OCI-LY7 (cell line): ENCODE data around the gene C13orf42. TPM values are rescaled to one million over a fixed set of nuclear protein-coding genes. Genes with fewer than 3 reads are reported as not detected.

Source experiments
- BruUV-seq: library from RNA; stranded (reverse); fragments of 400-500 nt; replicated peaks from 2 replicates; lab custom pipeline; 2021; lab: Mats Ljungman, UMichigan
- CTCF ChIA-PET: fragments of 300-600 bp; sonication (Branson Sonifier 250); formaldehyde crosslinking; loops from one replicate; lab custom pipeline; 2022; ENCODE audit warnings: antibody characterized with exemption; ENCODE audit not compliant: unreplicated experiment; lab: Charles Lee
- POLR2A ChIA-PET: fragments of 300-600 bp; sonication (Branson Sonifier 250); formaldehyde crosslinking; loops from one replicate; lab custom pipeline; 2022; ENCODE audit warnings: antibody characterized with exemption; lab: Charles Lee
- DNase-seq: peaks from one replicate; pipeline ENCODE4 v3.0.0-alpha.2; 2015; ENCODE audit warnings: low spot score
- H2AFZ ChIP-seq: fragments of 200-600 bp; sonication (generic), shearing (Covaris generic); 2 replicates; pipeline ENCODE4 v1.6.1; 2014; ENCODE audit warnings: mild to moderate bottlenecking, antibody characterized with exemption, low read length, moderate library complexity
- H3K27ac ChIP-seq: fragments of 200-600 bp; sonication (generic); 2 replicates; pipeline ENCODE4 v1.5.1; 2014; ENCODE audit warnings: mixed run types, low read depth, mild to moderate bottlenecking, moderate library complexity, low read length, inconsistent platforms; ENCODE audit not compliant: poor library complexity, severe bottlenecking
- H3K36me3 ChIP-seq: fragments of 200-600 bp; sonication (generic); 2 replicates; pipeline ENCODE4 v1.6.1; 2014; ENCODE audit warnings: mild to moderate bottlenecking, antibody characterized with exemption, low read length, moderate library complexity, mixed read lengths; ENCODE audit not compliant: insufficient read depth
- H3K4me1 ChIP-seq: fragments of 200-600 bp; sonication (generic); 2 replicates; pipeline ENCODE4 v1.5.1; 2014; ENCODE audit warnings: mild to moderate bottlenecking, low read length; ENCODE audit not compliant: insufficient read depth, poor library complexity, severe bottlenecking
- H3K4me2 ChIP-seq: fragments of 200-600 bp; sonication (generic); 2 replicates; pipeline ENCODE4 v1.6.1; 2014; ENCODE audit warnings: mild to moderate bottlenecking, low read length
- H3K4me3 ChIP-seq: fragments of 200-600 bp; sonication (generic); 2 replicates; pipeline ENCODE4 v1.5.1; 2014; ENCODE audit warnings: mild to moderate bottlenecking, low read depth, low read length; ENCODE audit not compliant: poor library complexity, severe bottlenecking
- H3K79me2 ChIP-seq: fragments of 200-600 bp; sonication (generic); 2 replicates; pipeline ENCODE4 v1.6.1; 2016; ENCODE audit warnings: low read depth, mild to moderate bottlenecking, low read length, moderate library complexity, mixed read lengths; ENCODE audit not compliant: insufficient read depth
- H3K9me2 ChIP-seq: fragments of 200-600 bp; sonication (generic); 2 replicates; pipeline ENCODE4 v1.6.1; 2016; ENCODE audit warnings: mild to moderate bottlenecking, low read length, mixed read lengths; ENCODE audit not compliant: insufficient read depth
- H3K9me3 ChIP-seq: fragments of 200-600 bp; sonication (generic); 2 replicates; pipeline ENCODE4 v1.6.1; 2014; ENCODE audit warnings: mild to moderate bottlenecking, mixed run types, low read length, mixed read lengths
- H4K20me1 ChIP-seq: fragments of 200-600 bp; sonication (generic); 2 replicates; pipeline ENCODE4 v1.6.1; 2014; ENCODE audit warnings: mild to moderate bottlenecking, antibody characterized with exemption, low read length, moderate library complexity, mixed read lengths; ENCODE audit not compliant: insufficient read depth
- CTCF ChIP-seq: fragments of 200-600 bp; sonication (generic); conservative IDR thresholded peaks from 2 replicates; pipeline ENCODE4 v1.5.1; 2014; ENCODE audit warnings: mild to moderate bottlenecking, antibody characterized with exemption, low read length, moderate library complexity, mixed read lengths
- EZH2phosphoT487 ChIP-seq: fragments of 200-600 bp; sonication (generic); IDR thresholded peaks from 2 replicates; pipeline ENCODE4 v1.6.1; 2018; ENCODE audit warnings: low read depth, borderline replicate concordance, mild to moderate bottlenecking, mixed run types, antibody characterized with exemption, low read length, moderate library complexity, mixed read lengths
- intact Hi-C: fragments of 100-400 bp; cut with micrococcal nuclease; formaldehyde crosslinking; loops from one replicate; pipeline ENCODE4 v1.10.0; 2022; ENCODE audit not compliant: unreplicated experiment
- total RNA-seq, 2 experiments: library from RNA; depleted of rRNA in 1 of 2; stranded (reverse); fragments of >200 nt in 1 of 2; shearing (Covaris generic) in 1 of 2; gene quantifications; 2 replicates each; pipeline ENCODE4 v1.2.3, GENCODE V29; 2014 to 2022

Gene C13orf42
- total RNA-seq, 2 experiments from 2014 or later, result not detected

GRCh38 chr13:51052581-51052980, 58.5 kb downstream of the C13orf42 start:
- intact Hi-C loops, result no loop called here
- Histone ChIP-seq H3K4me1 (no peaks in the 10 kb centered on the region), H3K9me2 (no peaks in the 10 kb centered on the region), H2AFZ (no peak overlapping the region), H3K36me3 (no peaks in the 10 kb centered on the region), H3K79me2 (no peaks in the 10 kb centered on the region), H4K20me1 (no peaks in the 10 kb centered on the region), H3K4me3 (no peak overlapping the region), H3K4me2 (no peak overlapping the region), H3K9me3 (no peaks in the 10 kb centered on the region), H3K27ac (no peak overlapping the region)
- ChIA-PET CTCF (no interaction called here), POLR2A (no interaction called here)
- no peak for TF ChIP-seq CTCF
- no peak for TF ChIP-seq EZH2phosphoT487
- no TSS peak for BruUV-seq
- no peak for DNase-seq

DNA sequence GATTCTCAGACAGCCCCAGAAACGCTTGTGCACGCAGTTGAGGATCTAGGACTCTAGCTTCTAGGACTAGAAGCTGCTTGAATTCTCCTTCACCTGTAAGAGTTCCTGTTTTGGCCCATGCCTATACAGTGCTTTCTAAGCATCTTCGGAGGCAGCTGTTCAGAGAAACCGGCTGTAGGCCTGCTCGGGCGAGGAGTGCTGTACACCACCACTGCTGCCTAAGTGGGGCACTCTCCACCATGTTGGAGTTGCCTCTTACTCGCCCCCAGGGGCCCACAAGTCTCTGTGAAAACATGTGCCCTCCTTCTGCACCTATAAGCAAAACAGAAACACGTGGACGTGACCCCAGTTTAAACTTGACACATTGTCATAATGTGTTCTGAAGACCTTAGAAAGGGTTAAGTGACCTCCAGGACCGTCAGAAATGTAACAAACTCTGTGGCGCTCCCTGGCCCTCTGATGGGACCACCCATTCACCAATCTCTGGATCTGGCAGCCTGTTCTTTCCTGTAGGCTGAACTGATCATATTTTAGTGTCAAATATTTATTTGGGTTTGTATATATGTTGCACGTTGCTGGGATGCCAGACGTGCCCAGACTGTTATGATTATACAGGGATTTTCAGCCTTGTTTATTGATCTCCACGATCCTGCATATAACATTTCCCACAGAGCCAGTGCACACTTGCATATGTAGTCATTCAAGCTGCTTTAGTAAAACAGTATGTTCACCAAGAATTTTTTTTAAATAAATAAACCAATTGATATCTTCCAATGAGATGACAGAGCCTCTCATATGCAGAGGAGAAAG, 60.8 kb downstream of the C13orf42 start:
- Histone ChIP-seq H3K27ac (no peak overlapping the region), H3K4me1 (no peaks in the 10 kb centered on the region), H4K20me1 (no peaks in the 10 kb centered on the region), H3K9me2 (no peaks in the 10 kb centered on the region), H3K4me3 (no peak overlapping the region), H2AFZ (no peak overlapping the region), H3K4me2 (no peak overlapping the region), H3K36me3 (no peaks in the 10 kb centered on the region), H3K9me3 (no peaks in the 10 kb centered on the region), H3K79me2 (no peaks in the 10 kb centered on the region)
- ChIA-PET POLR2A (no interaction called here), CTCF (no interaction called here)
- TF ChIP-seq EZH2phosphoT487 (no peak), CTCF (no peak)
- intact Hi-C loops, result no loop called here
- no TSS peak for BruUV-seq
- DNase-seq, result no peak

DNA sequence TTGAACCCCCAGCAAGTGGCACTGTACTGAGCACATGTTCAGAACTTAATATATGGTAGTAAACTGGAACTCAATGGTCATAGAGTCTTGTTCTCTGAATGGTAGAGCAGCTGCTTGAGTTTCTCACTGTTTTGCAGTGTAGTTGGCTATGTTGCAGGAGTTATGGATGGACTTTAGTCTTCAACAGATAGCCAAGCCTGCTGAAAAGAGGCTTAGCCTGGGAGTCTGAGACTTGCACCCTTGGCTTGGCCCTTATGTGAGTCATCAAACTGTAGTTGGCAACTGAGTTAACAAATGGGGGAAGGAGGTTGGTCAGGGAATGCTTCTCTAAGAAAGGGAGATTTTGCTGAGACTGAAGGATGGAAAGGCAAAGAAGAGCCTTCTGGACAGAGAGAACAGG, 62.5 kb downstream of the C13orf42 start:
- BruUV-seq, result no TSS peak
- Histone ChIP-seq H3K9me2 (no peaks in the 10 kb centered on the region), H3K4me1 (no peaks in the 10 kb centered on the region), H3K27ac (no peak overlapping the region), H3K4me2 (no peak overlapping the region), H4K20me1 (no peaks in the 10 kb centered on the region), H3K4me3 (no peak overlapping the region), H2AFZ (no peak overlapping the region), H3K9me3 (no peaks in the 10 kb centered on the region), H3K36me3 (no peaks in the 10 kb centered on the region), H3K79me2 (no peaks in the 10 kb centered on the region)
- ChIA-PET POLR2A (interaction anchor here (0.7 kb wide), 1 partner anchor 427 kb away, joined by 3 read pairs; no protein-coding TSS in a partner anchor), CTCF (no interaction called here)
- DNase-seq, result no peak
- no peak for TF ChIP-seq EZH2phosphoT487
- TF ChIP-seq CTCF, result no peak
- intact Hi-C loops, result no loop called here
